GM23338 (cell line): ENCODE measurements around the gene POLE. TPM values are rescaled to one million over a fixed set of nuclear protein-coding genes. Genes with fewer than 3 reads are reported as not detected.

Experiments used
- ATAC-seq: fragments of 200-7000 bp; cut with Tn5 transposase; 3 replicates; pipeline ENCODE4 v1.9.1; 2020
- DNase-seq: peaks from one replicate; pipeline ENCODE4 v3.0.0-alpha.2; 2015; ENCODE audit warnings: low spot score
- H2AFZ ChIP-seq: fragments of 200-600 bp; sonication (generic); 2 replicates; pipeline ENCODE4 v1.8.0; 2016; ENCODE audit warnings: antibody characterized with exemption, mild to moderate bottlenecking, moderate library complexity
- H3F3A ChIP-seq: fragments of 200-600 bp; sonication (generic); replicated peaks from 2 replicates; pipeline ENCODE4 v1.8.0; 2017; ENCODE audit warnings: antibody characterized with exemption, mixed run types, low read depth
- H3K27ac ChIP-seq: fragments of 200-600 bp; sonication (generic); 2 replicates; pipeline ENCODE4 v1.6.1; 2016; ENCODE audit warnings: low read depth
- H3K27me3 ChIP-seq: fragments of 200-600 bp; sonication (generic); 2 replicates; pipeline ENCODE4 v1.8.0; 2016; ENCODE audit warnings: mild to moderate bottlenecking, mixed run types, moderate library complexity; ENCODE audit not compliant: insufficient read depth
- H3K36me3 ChIP-seq: fragments of 200-600 bp; sonication (generic); 2 replicates; pipeline ENCODE4 v1.8.0; 2016; ENCODE audit warnings: mild to moderate bottlenecking; ENCODE audit not compliant: insufficient read depth
- H3K4me1 ChIP-seq: fragments of 200-600 bp; sonication (generic); 2 replicates; pipeline ENCODE4 v1.8.0; 2016; ENCODE audit warnings: mild to moderate bottlenecking, moderate library complexity; ENCODE audit not compliant: insufficient read depth
- H3K4me2 ChIP-seq: fragments of 200-600 bp; sonication (generic); 2 replicates; pipeline ENCODE4 v1.7.1; 2017; ENCODE audit warnings: mixed run types
- H3K4me3 ChIP-seq: fragments of 200-600 bp; sonication (generic); 2 replicates; pipeline ENCODE4 v1.6.1; 2016; ENCODE audit warnings: mixed run types
- H3K79me2 ChIP-seq: fragments of 200-600 bp; sonication (generic); replicated peaks from 2 replicates; pipeline ENCODE4 v1.8.0; 2017; ENCODE audit warnings: mild to moderate bottlenecking; ENCODE audit not compliant: insufficient read depth
- H3K9me2 ChIP-seq: fragments of 200-600 bp; sonication (generic); 2 replicates; pipeline ENCODE4 v1.8.0; 2017; ENCODE audit not compliant: insufficient read depth
- H4K20me1 ChIP-seq: fragments of 200-600 bp; sonication (generic); replicated peaks from 2 replicates; pipeline ENCODE4 v1.8.0; 2017; ENCODE audit warnings: mild to moderate bottlenecking; ENCODE audit not compliant: insufficient read depth
- H3K27ac Mint-ChIP-seq: 2 replicates; pipeline ENCODE4 v1.8.0; 2020; ENCODE audit warnings: inconsistent platforms, mild to moderate bottlenecking, moderate library complexity, mixed read lengths
- H3K27me3 Mint-ChIP-seq: 3 replicates; pipeline ENCODE4 v1.8.0; 2022; ENCODE audit warnings: low read depth, mild to moderate bottlenecking, moderate library complexity, mixed read lengths, inconsistent platforms; ENCODE audit not compliant: insufficient read depth, poor library complexity
- H3K36me3 Mint-ChIP-seq: 3 replicates; pipeline ENCODE4 v1.8.0; 2021; ENCODE audit warnings: low read depth, mild to moderate bottlenecking, inconsistent platforms, moderate library complexity, mixed read lengths
- H3K4me1 Mint-ChIP-seq: 3 replicates; pipeline ENCODE4 v1.8.0; 2020; ENCODE audit warnings: mild to moderate bottlenecking, inconsistent platforms, mixed read lengths
- H3K4me3 Mint-ChIP-seq: 3 replicates; pipeline ENCODE4 v1.8.0; 2021; ENCODE audit warnings: moderate library complexity, mild to moderate bottlenecking, inconsistent platforms, mixed read lengths
- H3K9me3 Mint-ChIP-seq: 3 replicates; pipeline ENCODE4 v1.8.0; 2020; ENCODE audit warnings: moderate library complexity, mild to moderate bottlenecking, inconsistent platforms, mixed read lengths
- CREB1 ChIP-seq: fragments of 250-450 bp; sonication (Bioruptor Pico); IDR thresholded peaks from 2 replicates; pipeline ENCODE4 v1.5.0; 2020; ENCODE audit warnings: low read depth, mild to moderate bottlenecking, moderate library complexity
- EZH2 ChIP-seq: fragments of 200-600 bp; sonication (generic); IDR thresholded peaks from one replicate; pipeline ENCODE4 v1.8.0; 2017; ENCODE audit warnings: antibody characterized with exemption, mild to moderate bottlenecking, low read depth; ENCODE audit not compliant: unreplicated experiment
- EZH2phosphoT487 ChIP-seq: fragments of 200-600 bp; sonication (generic); IDR thresholded peaks from one replicate; pipeline ENCODE4 v1.8.1; 2018; ENCODE audit warnings: antibody characterized with exemption; ENCODE audit not compliant: unreplicated experiment
- JUNB ChIP-seq: IDR thresholded peaks from one replicate; pipeline ENCODE4 v1.6.1; 2016; ENCODE audit warnings: antibody characterized with exemption; ENCODE audit not compliant: unreplicated experiment
- NANOG ChIP-seq: IDR thresholded peaks from 2 replicates; pipeline ENCODE4 v1.6.1; 2016; ENCODE audit warnings: antibody characterized with exemption, borderline replicate concordance
- POLR2AphosphoS5 ChIP-seq: IDR thresholded peaks from 2 replicates; pipeline ENCODE4 v1.6.1; 2016; ENCODE audit warnings: antibody characterized with exemption, low read depth
- STAT1 ChIP-seq: IDR thresholded peaks from one replicate; pipeline ENCODE4 v1.6.1; 2016; ENCODE audit warnings: antibody characterized with exemption; ENCODE audit not compliant: unreplicated experiment
- ZNF114 ChIP-seq: fragments of 250-450 bp; sonication (Bioruptor Pico); IDR thresholded peaks from 2 replicates; pipeline ENCODE4 v1.5.0; 2020; ENCODE audit warnings: mild to moderate bottlenecking, moderate library complexity
- ZNF331 ChIP-seq: fragments of 250-450 bp; sonication (Bioruptor Pico); IDR thresholded peaks from 2 replicates; pipeline ENCODE4 v1.5.0; 2020; ENCODE audit warnings: low read depth, mild to moderate bottlenecking, moderate library complexity
- polyA plus RNA-seq: library from polyadenylated mRNA; unstranded; fragments of >200 nt; fragmentation: Nextera tagmentation; extraction: Ambion mirVana; gene quantifications from 2 replicates; pipeline ENCODE4 v1.2.1, GENCODE V29; 2016
- total RNA-seq: library from RNA; depleted of rRNA; stranded (reverse); fragments of >200 nt; shearing (Covaris generic); gene quantifications from 2 replicates; pipeline ENCODE4 v1.2.3, GENCODE V29; 2014
- TF ChIP-seq, protein P1 (sequence below), 2 experiments: fragments of 200-600 bp in 1 of 2; sonication (generic) in 1 of 2; conservative IDR thresholded peaks; 2 replicates each; pipeline versions ENCODE4 v1.5.1 to v1.6.1; 2016 to 2017; ENCODE audit warnings: antibody characterized with exemption in 2 of 2, low read depth in 2 of 2, mild to moderate bottlenecking in 2 of 2, moderate library complexity in 1 of 2
- TF ChIP-seq, protein P2 (sequence below): IDR thresholded peaks from one replicate; pipeline ENCODE4 v1.6.1; 2018; ENCODE audit warnings: antibody characterized with exemption; ENCODE audit not compliant: unreplicated experiment
- TF ChIP-seq, protein P3 (sequence below): IDR thresholded peaks from 2 replicates; pipeline ENCODE4 v1.6.1; 2016; ENCODE audit warnings: antibody characterized with exemption
- TF ChIP-seq, protein P4 (sequence below): fragments of 250-450 bp; sonication (Bioruptor Pico); IDR thresholded peaks from 2 replicates; pipeline ENCODE4 v1.5.0; 2020; ENCODE audit warnings: mild to moderate bottlenecking, moderate library complexity

Gene POLE
- total and polyA plus RNA-seq, 2 experiments from 2014 or later = 33.6 to 125 TPM

DNA sequence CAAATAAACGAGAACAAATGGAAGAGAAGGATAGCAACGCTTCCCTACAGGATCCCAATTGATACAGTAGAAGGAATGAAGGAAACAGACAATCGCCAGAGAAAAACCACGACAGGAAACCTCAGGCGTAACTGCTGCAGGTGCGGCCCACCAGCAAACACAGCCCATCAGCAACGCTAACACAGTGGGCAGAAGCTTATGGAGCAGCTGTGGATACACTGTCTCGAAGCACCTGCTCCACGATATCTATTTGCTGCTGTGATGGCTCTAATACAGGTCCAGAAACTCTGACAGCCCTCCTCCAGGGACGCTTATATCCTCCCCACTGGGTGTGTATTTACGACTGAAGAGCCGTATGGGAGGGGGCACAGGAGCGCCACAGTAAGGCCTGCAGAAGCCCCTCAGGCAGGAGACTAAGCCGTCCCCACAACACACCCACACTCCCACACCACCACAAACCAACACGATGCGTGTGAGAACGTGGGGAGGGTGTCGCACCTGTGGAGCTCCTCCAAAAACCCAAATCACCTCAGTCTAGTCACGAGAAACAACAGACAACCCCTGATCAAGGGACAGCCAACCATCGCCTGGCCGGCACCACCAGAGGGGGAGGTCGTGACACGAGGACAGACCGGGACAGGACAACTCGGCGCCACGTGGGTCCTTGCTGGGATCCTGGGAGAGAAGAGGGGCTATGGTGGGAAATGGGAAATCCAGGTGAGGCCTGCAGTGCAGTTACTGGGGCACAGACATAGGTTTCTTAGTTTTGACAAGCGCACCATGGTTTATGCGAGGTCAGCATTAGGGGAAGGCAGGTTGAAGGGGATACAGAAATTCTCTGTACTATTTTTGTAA is 24.0 kb downstream of the POLE start:
- peaks cover 6% of the 10 kb centered on the region for H4K20me1 ChIP-seq
- no peak overlapping the region for H2AFZ ChIP-seq
- no peak overlapping the region for H3K4me3 ChIP-seq
- no peak overlapping the region for H3K27ac Mint-ChIP-seq
- H3K4me2 ChIP-seq = no peak overlapping the region
- H3K36me3 Mint-ChIP-seq = peaks cover 99% of the 10 kb centered on the region
- no peak overlapping the region for H3K27ac ChIP-seq
- no peaks in the 10 kb centered on the region for H3K9me3 Mint-ChIP-seq
- no peaks in the 10 kb centered on the region for H3K9me2 ChIP-seq
- TF ChIP-seq STAT1 (no peak), NANOG (no peak), ZNF114 (CRISPR knock-in tag) (no peak), EZH2 (no peak), CREB1 (CRISPR knock-in tag) (no peak), POLR2AphosphoS5 (no peak), ZNF331 (CRISPR knock-in tag) (no peak), JUNB (no peak), EZH2phosphoT487 (no peak)
- TF ChIP-seq, protein P1, sequence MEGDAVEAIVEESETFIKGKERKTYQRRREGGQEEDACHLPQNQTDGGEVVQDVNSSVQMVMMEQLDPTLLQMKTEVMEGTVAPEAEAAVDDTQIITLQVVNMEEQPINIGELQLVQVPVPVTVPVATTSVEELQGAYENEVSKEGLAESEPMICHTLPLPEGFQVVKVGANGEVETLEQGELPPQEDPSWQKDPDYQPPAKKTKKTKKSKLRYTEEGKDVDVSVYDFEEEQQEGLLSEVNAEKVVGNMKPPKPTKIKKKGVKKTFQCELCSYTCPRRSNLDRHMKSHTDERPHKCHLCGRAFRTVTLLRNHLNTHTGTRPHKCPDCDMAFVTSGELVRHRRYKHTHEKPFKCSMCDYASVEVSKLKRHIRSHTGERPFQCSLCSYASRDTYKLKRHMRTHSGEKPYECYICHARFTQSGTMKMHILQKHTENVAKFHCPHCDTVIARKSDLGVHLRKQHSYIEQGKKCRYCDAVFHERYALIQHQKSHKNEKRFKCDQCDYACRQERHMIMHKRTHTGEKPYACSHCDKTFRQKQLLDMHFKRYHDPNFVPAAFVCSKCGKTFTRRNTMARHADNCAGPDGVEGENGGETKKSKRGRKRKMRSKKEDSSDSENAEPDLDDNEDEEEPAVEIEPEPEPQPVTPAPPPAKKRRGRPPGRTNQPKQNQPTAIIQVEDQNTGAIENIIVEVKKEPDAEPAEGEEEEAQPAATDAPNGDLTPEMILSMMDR (conservative IDR thresholded peaks at IDR 0.05; ENCODE audit: low read depth in 2 of 2) = no peak
- TF ChIP-seq, protein P2, sequence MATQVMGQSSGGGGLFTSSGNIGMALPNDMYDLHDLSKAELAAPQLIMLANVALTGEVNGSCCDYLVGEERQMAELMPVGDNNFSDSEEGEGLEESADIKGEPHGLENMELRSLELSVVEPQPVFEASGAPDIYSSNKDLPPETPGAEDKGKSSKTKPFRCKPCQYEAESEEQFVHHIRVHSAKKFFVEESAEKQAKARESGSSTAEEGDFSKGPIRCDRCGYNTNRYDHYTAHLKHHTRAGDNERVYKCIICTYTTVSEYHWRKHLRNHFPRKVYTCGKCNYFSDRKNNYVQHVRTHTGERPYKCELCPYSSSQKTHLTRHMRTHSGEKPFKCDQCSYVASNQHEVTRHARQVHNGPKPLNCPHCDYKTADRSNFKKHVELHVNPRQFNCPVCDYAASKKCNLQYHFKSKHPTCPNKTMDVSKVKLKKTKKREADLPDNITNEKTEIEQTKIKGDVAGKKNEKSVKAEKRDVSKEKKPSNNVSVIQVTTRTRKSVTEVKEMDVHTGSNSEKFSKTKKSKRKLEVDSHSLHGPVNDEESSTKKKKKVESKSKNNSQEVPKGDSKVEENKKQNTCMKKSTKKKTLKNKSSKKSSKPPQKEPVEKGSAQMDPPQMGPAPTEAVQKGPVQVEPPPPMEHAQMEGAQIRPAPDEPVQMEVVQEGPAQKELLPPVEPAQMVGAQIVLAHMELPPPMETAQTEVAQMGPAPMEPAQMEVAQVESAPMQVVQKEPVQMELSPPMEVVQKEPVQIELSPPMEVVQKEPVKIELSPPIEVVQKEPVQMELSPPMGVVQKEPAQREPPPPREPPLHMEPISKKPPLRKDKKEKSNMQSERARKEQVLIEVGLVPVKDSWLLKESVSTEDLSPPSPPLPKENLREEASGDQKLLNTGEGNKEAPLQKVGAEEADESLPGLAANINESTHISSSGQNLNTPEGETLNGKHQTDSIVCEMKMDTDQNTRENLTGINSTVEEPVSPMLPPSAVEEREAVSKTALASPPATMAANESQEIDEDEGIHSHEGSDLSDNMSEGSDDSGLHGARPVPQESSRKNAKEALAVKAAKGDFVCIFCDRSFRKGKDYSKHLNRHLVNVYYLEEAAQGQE = no peak
- TF ChIP-seq, protein P3, sequence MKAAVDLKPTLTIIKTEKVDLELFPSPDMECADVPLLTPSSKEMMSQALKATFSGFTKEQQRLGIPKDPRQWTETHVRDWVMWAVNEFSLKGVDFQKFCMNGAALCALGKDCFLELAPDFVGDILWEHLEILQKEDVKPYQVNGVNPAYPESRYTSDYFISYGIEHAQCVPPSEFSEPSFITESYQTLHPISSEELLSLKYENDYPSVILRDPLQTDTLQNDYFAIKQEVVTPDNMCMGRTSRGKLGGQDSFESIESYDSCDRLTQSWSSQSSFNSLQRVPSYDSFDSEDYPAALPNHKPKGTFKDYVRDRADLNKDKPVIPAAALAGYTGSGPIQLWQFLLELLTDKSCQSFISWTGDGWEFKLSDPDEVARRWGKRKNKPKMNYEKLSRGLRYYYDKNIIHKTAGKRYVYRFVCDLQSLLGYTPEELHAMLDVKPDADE = no peak
- TF ChIP-seq, protein P4, sequence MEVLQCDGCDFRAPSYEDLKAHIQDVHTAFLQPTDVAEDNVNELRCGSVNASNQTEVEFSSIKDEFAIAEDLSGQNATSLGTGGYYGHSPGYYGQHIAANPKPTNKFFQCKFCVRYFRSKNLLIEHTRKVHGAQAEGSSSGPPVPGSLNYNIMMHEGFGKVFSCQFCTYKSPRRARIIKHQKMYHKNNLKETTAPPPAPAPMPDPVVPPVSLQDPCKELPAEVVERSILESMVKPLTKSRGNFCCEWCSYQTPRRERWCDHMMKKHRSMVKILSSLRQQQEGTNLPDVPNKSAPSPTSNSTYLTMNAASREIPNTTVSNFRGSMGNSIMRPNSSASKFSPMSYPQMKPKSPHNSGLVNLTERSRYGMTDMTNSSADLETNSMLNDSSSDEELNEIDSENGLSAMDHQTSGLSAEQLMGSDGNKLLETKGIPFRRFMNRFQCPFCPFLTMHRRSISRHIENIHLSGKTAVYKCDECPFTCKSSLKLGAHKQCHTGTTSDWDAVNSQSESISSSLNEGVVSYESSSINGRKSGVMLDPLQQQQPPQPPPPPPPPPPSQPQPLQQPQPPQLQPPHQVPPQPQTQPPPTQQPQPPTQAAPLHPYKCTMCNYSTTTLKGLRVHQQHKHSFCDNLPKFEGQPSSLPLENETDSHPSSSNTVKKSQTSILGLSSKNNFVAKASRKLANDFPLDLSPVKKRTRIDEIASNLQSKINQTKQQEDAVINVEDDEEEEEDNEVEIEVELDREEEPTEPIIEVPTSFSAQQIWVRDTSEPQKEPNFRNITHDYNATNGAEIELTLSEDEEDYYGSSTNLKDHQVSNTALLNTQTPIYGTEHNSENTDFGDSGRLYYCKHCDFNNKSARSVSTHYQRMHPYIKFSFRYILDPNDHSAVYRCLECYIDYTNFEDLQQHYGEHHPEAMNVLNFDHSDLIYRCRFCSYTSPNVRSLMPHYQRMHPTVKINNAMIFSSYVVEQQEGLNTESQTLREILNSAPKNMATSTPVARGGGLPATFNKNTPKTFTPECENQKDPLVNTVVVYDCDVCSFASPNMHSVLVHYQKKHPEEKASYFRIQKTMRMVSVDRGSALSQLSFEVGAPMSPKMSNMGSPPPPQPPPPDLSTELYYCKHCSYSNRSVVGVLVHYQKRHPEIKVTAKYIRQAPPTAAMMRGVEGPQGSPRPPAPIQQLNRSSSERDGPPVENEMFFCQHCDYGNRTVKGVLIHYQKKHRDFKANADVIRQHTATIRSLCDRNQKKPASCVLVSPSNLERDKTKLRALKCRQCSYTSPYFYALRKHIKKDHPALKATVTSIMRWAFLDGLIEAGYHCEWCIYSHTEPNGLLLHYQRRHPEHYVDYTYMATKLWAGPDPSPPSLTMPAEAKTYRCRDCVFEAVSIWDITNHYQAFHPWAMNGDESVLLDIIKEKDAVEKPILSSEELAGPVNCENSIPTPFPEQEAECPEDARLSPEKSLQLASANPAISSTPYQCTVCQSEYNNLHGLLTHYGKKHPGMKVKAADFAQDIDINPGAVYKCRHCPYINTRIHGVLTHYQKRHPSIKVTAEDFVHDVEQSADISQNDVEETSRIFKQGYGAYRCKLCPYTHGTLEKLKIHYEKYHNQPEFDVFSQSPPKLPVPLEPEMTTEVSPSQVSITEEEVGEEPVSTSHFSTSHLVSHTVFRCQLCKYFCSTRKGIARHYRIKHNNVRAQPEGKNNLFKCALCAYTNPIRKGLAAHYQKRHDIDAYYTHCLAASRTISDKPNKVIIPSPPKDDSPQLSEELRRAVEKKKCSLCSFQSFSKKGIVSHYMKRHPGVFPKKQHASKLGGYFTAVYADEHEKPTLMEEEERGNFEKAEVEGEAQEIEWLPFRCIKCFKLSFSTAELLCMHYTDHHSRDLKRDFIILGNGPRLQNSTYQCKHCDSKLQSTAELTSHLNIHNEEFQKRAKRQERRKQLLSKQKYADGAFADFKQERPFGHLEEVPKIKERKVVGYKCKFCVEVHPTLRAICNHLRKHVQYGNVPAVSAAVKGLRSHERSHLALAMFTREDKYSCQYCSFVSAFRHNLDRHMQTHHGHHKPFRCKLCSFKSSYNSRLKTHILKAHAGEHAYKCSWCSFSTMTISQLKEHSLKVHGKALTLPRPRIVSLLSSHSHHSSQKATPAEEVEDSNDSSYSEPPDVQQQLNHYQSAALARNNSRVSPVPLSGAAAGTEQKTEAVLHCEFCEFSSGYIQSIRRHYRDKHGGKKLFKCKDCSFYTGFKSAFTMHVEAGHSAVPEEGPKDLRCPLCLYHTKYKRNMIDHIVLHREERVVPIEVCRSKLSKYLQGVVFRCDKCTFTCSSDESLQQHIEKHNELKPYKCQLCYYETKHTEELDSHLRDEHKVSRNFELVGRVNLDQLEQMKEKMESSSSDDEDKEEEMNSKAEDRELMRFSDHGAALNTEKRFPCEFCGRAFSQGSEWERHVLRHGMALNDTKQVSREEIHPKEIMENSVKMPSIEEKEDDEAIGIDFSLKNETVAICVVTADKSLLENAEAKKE (CRISPR knock-in tag) = no peak
- H3K36me3 ChIP-seq = peaks cover 53% of the 10 kb centered on the region
- no peaks in the 10 kb centered on the region for H3K4me1 ChIP-seq
- H3K27me3 ChIP-seq = no peaks in the 10 kb centered on the region
- H3K4me3 Mint-ChIP-seq = no peak overlapping the region
- no peak for ATAC-seq
- no peaks in the 10 kb centered on the region for H3K79me2 ChIP-seq
- H3F3A ChIP-seq = 0 out of 2 replicates have a peak, but pooled peaks cover 10% of the 10 kb centered on the region
- H3K27me3 Mint-ChIP-seq = peaks cover 2% of the 10 kb centered on the region
- DNase-seq = no peak
- no peaks in the 10 kb centered on the region for H3K4me1 Mint-ChIP-seq
